BJ (cell line): ENCODE results near the gene PEX10. TPM values are rescaled to one million over a fixed set of nuclear protein-coding genes. Genes with fewer than 3 reads are reported as not detected.

Source experiments
- CTCF ChIA-PET: fragments of 350-600 bp; formaldehyde crosslinking; extraction: SDS; loops from one replicate; lab custom pipeline; 2021; ENCODE audit warnings: antibody characterized with exemption, inconsistent platforms; lab: Yijun Ruan, JAX
- POLR2A ChIA-PET: fragments of 300-600 bp; sonication (Branson Sonifier 250); formaldehyde crosslinking; extraction: SDS; loops from one replicate; lab custom pipeline; 2021; ENCODE audit warnings: antibody characterized with exemption; lab: Charles Lee
- DNase-seq: peaks from one replicate; pipeline ENCODE4 v3.0.0-alpha.2; 2011; ENCODE audit warnings: low read depth
- H3K27me3 ChIP-seq: 2 replicates; pipeline ENCODE4 v1.6.0; 2011; ENCODE audit warnings: low read length; ENCODE audit not compliant: control insufficient read depth, insufficient read depth
- H3K36me3 ChIP-seq: 2 replicates; pipeline ENCODE4 v1.5.1; 2011; ENCODE audit warnings: low read length; ENCODE audit not compliant: control insufficient read depth, insufficient read depth
- H3K4me3 ChIP-seq: 2 replicates; pipeline ENCODE4 v1.5.1; 2011; ENCODE audit warnings: low read depth, mild to moderate bottlenecking, control low read depth, low read length
- CTCF ChIP-seq: IDR thresholded peaks from 2 replicates; pipeline ENCODE4 v1.5.1; 2011; ENCODE audit warnings: low read depth, mild to moderate bottlenecking, control low read depth, inconsistent platforms, low read length, moderate library complexity; ENCODE audit not compliant: insufficient read depth
- polyA plus RNA-seq: library from polyadenylated mRNA; depleted of rRNA; stranded (reverse); fragments of >200 nt; gene quantifications from 2 replicates; pipeline ENCODE4 v1.2.3, GENCODE V29; 2011

The PEX10 gene
- polyA plus RNA-seq, 1 experiment: 23.6 TPM

- no peak for DNase-seq
- TF ChIP-seq CTCF: no peak
- Histone ChIP-seq H3K27me3 (no peaks in the 10 kb centered on the region), H3K4me3 (no peak overlapping the region), H3K36me3 (peaks cover 50% of the 10 kb centered on the region)
- ChIA-PET CTCF (no interaction called here), POLR2A (no interaction called here)
These were observed 7.4 kb downstream of the PEX10 start for GRCh38 chr1:2404890-2405511.

- TF ChIP-seq CTCF: no peak
- no peak for DNase-seq
These were observed 8.0 kb downstream of the PEX10 start for GRCh38 chr1:2404142-2404889.

GRCh38 chr1:2403273-2403672 is 9.1 kb downstream of the PEX10 start:
- H3K27me3 ChIP-seq: no peaks in the 10 kb centered on the region
- peaks cover 46% of the 10 kb centered on the region for H3K36me3 ChIP-seq
- DNase-seq: no peak
- CTCF ChIA-PET: no interaction called here
- POLR2A ChIA-PET: no interaction called here
- no peak overlapping the region for H3K4me3 ChIP-seq
- TF ChIP-seq CTCF: no peak

More at GRCh38 chr1:2404142-2404889, 8.0 kb downstream of the PEX10 start:
- POLR2A ChIA-PET: no interaction called here
- peaks cover 51% of the 10 kb centered on the region for H3K36me3 ChIP-seq
- no peaks in the 10 kb centered on the region for H3K27me3 ChIP-seq
- CTCF ChIA-PET: no interaction called here
- no peak overlapping the region for H3K4me3 ChIP-seq

- Histone ChIP-seq H3K36me3 (peaks cover 44% of the 10 kb centered on the region), H3K27me3 (no peaks in the 10 kb centered on the region), H3K4me3 (no peak overlapping the region)
- no peak for DNase-seq
- ChIA-PET POLR2A (no interaction called here), CTCF (no interaction called here)
- no peak for TF ChIP-seq CTCF
These were observed 9.9 kb downstream of the PEX10 start for GRCh38 chr1:2402420-2402819.

- Histone ChIP-seq H3K4me3 (no peak overlapping the region), H3K36me3 (peaks cover 46% of the 10 kb centered on the region), H3K27me3 (no peaks in the 10 kb centered on the region)
- DNase-seq: no peak
- POLR2A ChIA-PET: no interaction called here
- no peak for TF ChIP-seq CTCF
- CTCF ChIA-PET: no interaction called here
These were observed 11.3 kb downstream of the PEX10 start for GRCh38 chr1:2400950-2401649.
